AG09319 (cell line): Measurements from ENCODE around the gene ZNF649.

Experiments
- DNase-seq: peaks from one replicate; pipeline ENCODE4 v3.0.0-alpha.2; 2010; ENCODE audit warnings: low read depth; ENCODE audit errors: extremely low read depth
- TF ChIP-seq, protein P1 (sequence below): IDR thresholded peaks from 2 replicates; pipeline ENCODE4 v1.5.1; 2011; ENCODE audit warnings: low read depth, mild to moderate bottlenecking, inconsistent platforms, low read length, moderate library complexity

Gene ZNF649

DNA sequence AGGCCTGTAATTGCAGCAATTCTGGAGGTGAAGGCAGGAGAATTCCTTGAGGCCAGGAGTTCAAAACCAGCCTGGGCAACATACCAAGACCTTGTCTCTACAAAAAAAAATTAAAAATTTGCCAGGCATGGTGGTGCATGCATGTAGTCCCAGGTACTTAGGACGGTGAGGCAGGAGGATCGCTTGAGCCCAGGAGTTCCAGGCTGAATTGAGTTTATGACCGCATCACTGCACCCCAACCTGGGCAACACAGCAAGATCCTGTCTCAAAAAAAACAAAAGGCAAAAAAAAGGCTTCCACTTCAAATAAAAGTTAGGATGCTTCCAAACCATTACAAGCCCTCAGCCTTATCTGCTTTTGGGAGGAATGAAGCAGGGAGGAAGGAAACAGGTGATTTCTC, 22.3 kb downstream of the ZNF649 start:
- TF ChIP-seq, protein P1, sequence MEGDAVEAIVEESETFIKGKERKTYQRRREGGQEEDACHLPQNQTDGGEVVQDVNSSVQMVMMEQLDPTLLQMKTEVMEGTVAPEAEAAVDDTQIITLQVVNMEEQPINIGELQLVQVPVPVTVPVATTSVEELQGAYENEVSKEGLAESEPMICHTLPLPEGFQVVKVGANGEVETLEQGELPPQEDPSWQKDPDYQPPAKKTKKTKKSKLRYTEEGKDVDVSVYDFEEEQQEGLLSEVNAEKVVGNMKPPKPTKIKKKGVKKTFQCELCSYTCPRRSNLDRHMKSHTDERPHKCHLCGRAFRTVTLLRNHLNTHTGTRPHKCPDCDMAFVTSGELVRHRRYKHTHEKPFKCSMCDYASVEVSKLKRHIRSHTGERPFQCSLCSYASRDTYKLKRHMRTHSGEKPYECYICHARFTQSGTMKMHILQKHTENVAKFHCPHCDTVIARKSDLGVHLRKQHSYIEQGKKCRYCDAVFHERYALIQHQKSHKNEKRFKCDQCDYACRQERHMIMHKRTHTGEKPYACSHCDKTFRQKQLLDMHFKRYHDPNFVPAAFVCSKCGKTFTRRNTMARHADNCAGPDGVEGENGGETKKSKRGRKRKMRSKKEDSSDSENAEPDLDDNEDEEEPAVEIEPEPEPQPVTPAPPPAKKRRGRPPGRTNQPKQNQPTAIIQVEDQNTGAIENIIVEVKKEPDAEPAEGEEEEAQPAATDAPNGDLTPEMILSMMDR: no peak

DNA sequence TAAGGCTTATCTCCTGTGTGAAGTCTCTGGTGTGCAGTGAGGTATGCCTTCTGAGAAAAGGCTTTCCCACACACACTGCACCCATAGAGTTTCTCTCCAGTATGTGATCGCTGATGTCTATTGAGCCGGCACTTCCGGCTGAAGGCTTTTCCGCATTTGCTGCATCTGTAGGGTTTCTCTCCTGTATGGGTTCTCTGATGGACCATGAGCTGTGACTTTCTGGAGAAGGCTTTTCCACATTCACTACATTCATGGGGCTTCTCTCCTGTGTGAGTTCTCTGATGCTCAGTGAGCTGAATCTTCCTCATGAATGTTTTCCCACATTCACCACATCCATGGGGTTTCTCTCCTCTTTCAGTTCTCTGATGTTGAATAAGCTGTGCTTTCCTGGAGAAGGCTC, 31.7 kb downstream of the ZNF649 start:
- DNase-seq: no peak
- TF ChIP-seq, protein P1: no peak

More for the DNA sequence above, 22.3 kb downstream of the ZNF649 start:
- no peak for DNase-seq

DNA sequence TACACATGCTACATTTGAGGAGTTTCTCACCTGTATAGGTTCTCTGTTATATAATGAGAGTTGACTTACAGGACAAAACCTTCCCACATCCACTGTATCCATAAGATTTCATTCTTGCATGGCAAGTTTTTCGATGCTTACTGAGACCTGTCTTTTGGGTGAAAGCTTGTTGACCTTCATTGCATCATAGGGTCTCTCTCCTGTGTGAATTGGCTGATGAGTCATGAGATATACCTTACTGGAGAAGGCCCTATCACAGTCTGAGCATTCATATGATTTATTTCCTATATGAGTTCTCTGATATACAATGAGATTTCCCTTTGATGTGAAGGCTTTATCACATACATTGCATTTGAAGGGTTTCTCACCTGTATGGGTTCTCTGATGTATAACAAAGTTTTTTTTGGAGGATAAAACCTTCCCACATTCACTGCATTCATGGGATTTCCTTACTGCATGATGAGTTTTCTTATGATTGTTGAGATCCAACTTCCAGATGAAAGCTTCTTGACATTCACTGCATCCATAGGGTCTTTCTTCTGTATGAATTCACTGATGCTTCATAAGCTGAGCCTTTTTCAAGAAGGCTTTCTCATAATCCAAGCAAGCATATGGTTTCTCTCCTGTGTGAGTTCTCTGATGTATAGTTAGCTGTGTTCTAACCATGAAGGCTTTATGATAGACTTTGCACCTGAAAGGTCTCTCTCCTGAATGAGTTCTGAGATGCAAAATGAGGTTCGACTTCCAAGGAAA, 42.8 kb downstream of the ZNF649 start:
- TF ChIP-seq, protein P1: no peak
- DNase-seq: no peak
